ENCODE results near the gene SH3BP5L.

The SH3BP5L gene

GRCh38 chr1:248783367-248783766 lies 42.3 kb downstream of the SH3BP5L start:
- DNase-seq (ENCODE audit: extremely low read depth in 1 of 2, low read depth in 1 of 2), result no peak

- DNase-seq (ENCODE audit: extremely low read depth in 1 of 2, low read depth in 1 of 2), result no peak
These were observed 43.1 kb downstream of the SH3BP5L start for GRCh38 chr1:248782416-248783141.

- DNase-seq (ENCODE audit: extremely low read depth in 1 of 2, low read depth in 1 of 2), result no peak
These were observed 46.4 kb downstream of the SH3BP5L start for GRCh38 chr1:248779350-248779749.

GRCh38 chr1:248778906-248779305 lies 46.8 kb downstream of the SH3BP5L start:
- DNase-seq (ENCODE audit: extremely low read depth in 1 of 2, low read depth in 1 of 2), result no peak

- no peak for DNase-seq (ENCODE audit: extremely low read depth in 1 of 2, low read depth in 1 of 2)
These were observed 48.7 kb downstream of the SH3BP5L start for GRCh38 chr1:248776991-248777390.

- no peak for DNase-seq (ENCODE audit: extremely low read depth in 1 of 2, low read depth in 1 of 2)
These were observed 50.3 kb downstream of the SH3BP5L start for GRCh38 chr1:248775441-248775840.

All from stimulated activated CD8-positive, alpha-beta memory T cell treated with anti-CD3 and anti-CD28 coated beads, Interleukin-7, amount 100 ng/mL, for 48 hours (primary cell).